ENCODE measurements around the gene CST9. TPM values are rescaled to one million over a fixed set of nuclear protein-coding genes. Genes with fewer than 3 reads are reported as not detected.
"Not testable (repeated sequence)": the region's sequence is repeated elsewhere in the genome, so short reads cannot be mapped to it uniquely, and the experiment has no call there.

Gene CST9
- total RNA-seq, 2 donors from 2014 or later = not detected

- no peak for ATAC-seq (replicated peaks)
Measured at GRCh38 chr20:23641936-23642751, 36.4 kb upstream of the CST9 start.

GRCh38 chr20:23640671-23641667 is 35.3 kb upstream of the CST9 start:
- Mint-ChIP-seq H3K4me3 (no peak overlapping the region), H3K9me3 (peaks cover 4% of the 10 kb centered on the region), H3K27me3 (peaks cover 24% of the 10 kb centered on the region), H3K36me3 (ENCODE audit: low read depth) (no peaks in the 10 kb centered on the region), H3K4me1 (no peaks in the 10 kb centered on the region), H3K27ac (no peak overlapping the region)
- ATAC-seq (replicated peaks) = no peak

More at GRCh38 chr20:23641936-23642751, 36.4 kb upstream of the CST9 start:
- no peaks in the 10 kb centered on the region for H3K4me1 Mint-ChIP-seq
- H3K4me3 Mint-ChIP-seq = no peak overlapping the region
- peaks cover 4% of the 10 kb centered on the region for H3K9me3 Mint-ChIP-seq
- no peak overlapping the region for H3K27ac Mint-ChIP-seq
- H3K36me3 Mint-ChIP-seq (ENCODE audit: low read depth) = no peaks in the 10 kb centered on the region
- peaks cover 18% of the 10 kb centered on the region for H3K27me3 Mint-ChIP-seq

DNA sequence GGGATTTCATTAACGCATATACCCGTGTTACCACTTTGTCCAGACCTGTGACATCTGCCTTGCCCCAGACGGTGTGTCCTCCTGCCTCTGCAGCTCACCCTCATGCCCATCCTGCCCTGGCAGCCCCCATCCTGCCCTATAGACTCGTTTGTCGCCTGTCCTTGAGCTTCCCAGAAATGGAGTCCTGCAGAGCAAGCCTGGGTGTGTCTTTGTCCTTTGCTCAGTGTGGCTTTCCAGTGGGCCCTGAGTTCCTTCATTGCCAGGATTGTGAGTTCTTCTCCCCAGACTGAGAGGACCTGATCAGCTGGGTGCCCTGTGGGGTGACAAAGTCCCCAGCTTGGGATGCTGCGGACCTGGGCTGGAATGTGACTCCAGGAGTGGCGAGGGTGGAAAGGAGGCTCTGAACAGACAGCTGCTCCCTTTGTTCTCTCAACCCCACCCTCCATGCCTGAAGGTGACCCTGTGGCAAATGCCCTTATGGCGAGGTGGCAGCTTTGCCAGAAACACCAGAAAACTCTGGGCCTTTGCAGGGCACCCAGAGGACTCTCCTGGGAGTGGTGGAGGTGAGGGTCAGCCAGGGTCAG is 34.4 kb upstream of the CST9 start:
- Mint-ChIP-seq H3K4me3 (no peak overlapping the region), H3K27me3 (peaks cover 19% of the 10 kb centered on the region), H3K9me3 (no peaks in the 10 kb centered on the region), H3K36me3 (ENCODE audit: low read depth) (no peaks in the 10 kb centered on the region), H3K27ac (no peak overlapping the region), H3K4me1 (no peaks in the 10 kb centered on the region)
- no peak for ATAC-seq (replicated peaks)

- Mint-ChIP-seq H3K4me1 (no peaks in the 10 kb centered on the region), H3K27me3 (peaks cover 25% of the 10 kb centered on the region), H3K27ac (no peak overlapping the region), H3K36me3 (ENCODE audit: low read depth) (no peaks in the 10 kb centered on the region), H3K9me3 (no peaks in the 10 kb centered on the region), H3K4me3 (no peak overlapping the region)
- no peak for ATAC-seq (replicated peaks)
Measured at GRCh38 chr20:23639490-23639958, 33.8 kb upstream of the CST9 start.

DNA sequence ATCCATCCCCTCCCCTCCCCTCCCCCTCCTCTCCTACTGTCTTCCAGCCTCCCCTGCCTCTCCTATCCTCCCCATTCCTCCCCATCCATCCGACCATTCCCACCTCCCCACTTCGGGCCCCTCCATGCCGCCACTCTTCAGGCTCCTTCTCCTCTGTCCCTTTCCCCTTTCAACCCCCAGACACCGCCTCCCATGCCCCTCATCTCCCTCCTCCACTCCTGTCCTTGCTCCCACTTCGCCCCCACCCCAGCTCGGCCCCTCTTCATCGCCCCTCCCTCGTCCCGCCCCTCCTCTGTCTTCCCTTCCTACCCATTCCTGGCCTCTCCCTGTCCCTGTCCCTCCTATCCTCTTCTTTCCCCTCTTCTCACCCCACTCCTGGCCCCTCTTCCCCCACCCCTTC is 32.6 kb upstream of the CST9 start:
- Mint-ChIP-seq H3K27me3 (peaks cover 29% of the 10 kb centered on the region), H3K36me3 (ENCODE audit: low read depth) (no peaks in the 10 kb centered on the region), H3K4me1 (no peaks in the 10 kb centered on the region)

DNA sequence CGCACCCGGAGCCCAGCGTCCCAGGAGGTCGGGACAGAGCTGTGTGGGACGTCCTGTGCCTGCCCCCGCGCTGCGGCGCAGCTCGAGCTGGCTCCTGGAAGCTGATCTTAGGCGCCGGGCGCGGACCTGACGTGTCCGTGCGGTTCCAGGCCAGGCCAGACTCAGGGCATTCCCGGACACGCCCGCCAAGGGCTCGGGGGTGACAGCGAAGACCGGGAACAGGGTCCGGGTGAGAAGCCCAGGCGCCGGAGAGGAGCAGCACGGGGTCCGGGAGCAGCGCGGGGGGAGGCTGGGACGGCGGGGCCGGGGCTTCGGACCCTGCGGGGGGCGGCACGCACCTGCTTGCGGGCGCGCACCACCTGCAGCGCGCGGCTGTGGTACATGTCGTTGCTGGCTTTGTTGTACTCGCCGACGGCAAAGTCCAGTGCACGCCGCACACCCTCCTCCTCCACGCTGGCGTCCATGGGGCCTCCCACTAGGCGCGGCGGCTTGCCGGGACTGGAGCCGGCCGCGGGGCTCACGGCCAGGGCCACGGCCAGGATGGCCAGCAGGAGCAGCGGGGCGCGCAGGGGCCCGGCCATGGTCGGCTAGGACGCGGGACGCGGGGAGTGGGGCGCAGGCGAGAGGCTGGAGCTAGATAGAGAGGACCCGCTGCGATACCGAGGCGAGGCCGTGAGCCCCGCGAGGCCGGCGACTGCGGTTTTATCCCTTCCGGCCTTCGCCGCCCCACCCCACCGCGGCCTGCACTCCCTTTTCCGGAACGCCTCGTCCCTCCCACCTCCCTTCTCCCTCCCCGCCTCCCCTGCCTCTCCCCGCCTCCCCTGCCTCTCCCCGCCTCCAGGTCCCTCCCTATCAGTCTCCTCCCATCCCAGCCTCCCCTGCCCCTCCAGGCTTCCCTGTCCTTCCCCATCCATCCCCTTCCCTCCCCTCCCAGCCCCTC is 31.8 kb upstream of the CST9 start, which contains the start of gene CST3:
CST3 (minus strand) TSS at position 674 of the 940 bp plus-strand sequence; CDS start at position 581, 93 bp downstream.
- Mint-ChIP-seq H3K36me3 (ENCODE audit: low read depth) (no peaks in the 10 kb centered on the region), H3K4me1 (no peaks in the 10 kb centered on the region)
- ATAC-seq (replicated peaks) = no peak

More for the DNA sequence above, 32.6 kb upstream of the CST9 start:
- Mint-ChIP-seq H3K4me3 (no peak overlapping the region), H3K9me3 (no peaks in the 10 kb centered on the region), H3K27ac (no peak overlapping the region)
- no peak for ATAC-seq (replicated peaks)

DNA sequence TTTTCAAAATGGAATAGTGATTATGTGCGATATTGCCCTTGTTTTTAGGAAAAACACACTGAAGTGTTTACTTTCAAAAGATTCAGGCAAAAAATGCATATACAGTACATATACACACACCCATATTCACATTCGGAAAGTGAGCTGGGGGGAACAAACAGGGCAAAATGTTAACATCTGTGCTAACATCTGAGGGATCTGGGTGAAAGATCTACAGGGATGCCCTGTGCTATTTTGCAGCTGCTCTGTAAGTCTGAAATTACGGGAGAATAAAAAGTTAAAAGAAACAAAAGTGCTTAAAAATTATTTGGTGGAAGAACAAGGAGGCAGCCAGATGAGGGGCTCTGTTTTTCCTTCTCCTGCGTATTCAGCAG is 31.2 kb upstream of the CST9 start:
- Mint-ChIP-seq H3K4me3 (no peak overlapping the region), H3K27me3 (peaks cover 30% of the 10 kb centered on the region), H3K4me1 (no peaks in the 10 kb centered on the region), H3K36me3 (ENCODE audit: low read depth) (no peaks in the 10 kb centered on the region), H3K27ac (no peak overlapping the region), H3K9me3 (no peaks in the 10 kb centered on the region)
- ATAC-seq (replicated peaks) = no peak

More for the DNA sequence above, 31.8 kb upstream of the CST9 start, which contains the start of gene CST3:
- H3K27me3 Mint-ChIP-seq = peaks cover 30% of the 10 kb centered on the region
- no peaks in the 10 kb centered on the region for H3K9me3 Mint-ChIP-seq
- no peak within 1 kb of the TSS for H3K4me3 Mint-ChIP-seq
- H3K27ac Mint-ChIP-seq = no peak within 1 kb of the TSS

GRCh38 chr20:23636182-23636907 is 30.6 kb upstream of the CST9 start:
- H3K27ac Mint-ChIP-seq = no peak overlapping the region

GRCh38 chr20:23635768-23636090 is 30.0 kb upstream of the CST9 start:
- not testable (repeated sequence) for ATAC-seq (replicated peaks); H3K9me3 Mint-ChIP-seq; H3K36me3 Mint-ChIP-seq (ENCODE audit: low read depth); H3K27ac Mint-ChIP-seq; H3K4me3 Mint-ChIP-seq; H3K4me1 Mint-ChIP-seq
- H3K27me3 Mint-ChIP-seq = peaks cover 28% of the 10 kb centered on the region

More at GRCh38 chr20:23636182-23636907, 30.6 kb upstream of the CST9 start:
- Mint-ChIP-seq H3K4me1 (no peaks in the 10 kb centered on the region), H3K36me3 (ENCODE audit: low read depth) (no peaks in the 10 kb centered on the region), H3K4me3 (no peak overlapping the region), H3K27me3 (peaks cover 30% of the 10 kb centered on the region), H3K9me3 (no peaks in the 10 kb centered on the region)
- ATAC-seq (replicated peaks) = no peak

DNA sequence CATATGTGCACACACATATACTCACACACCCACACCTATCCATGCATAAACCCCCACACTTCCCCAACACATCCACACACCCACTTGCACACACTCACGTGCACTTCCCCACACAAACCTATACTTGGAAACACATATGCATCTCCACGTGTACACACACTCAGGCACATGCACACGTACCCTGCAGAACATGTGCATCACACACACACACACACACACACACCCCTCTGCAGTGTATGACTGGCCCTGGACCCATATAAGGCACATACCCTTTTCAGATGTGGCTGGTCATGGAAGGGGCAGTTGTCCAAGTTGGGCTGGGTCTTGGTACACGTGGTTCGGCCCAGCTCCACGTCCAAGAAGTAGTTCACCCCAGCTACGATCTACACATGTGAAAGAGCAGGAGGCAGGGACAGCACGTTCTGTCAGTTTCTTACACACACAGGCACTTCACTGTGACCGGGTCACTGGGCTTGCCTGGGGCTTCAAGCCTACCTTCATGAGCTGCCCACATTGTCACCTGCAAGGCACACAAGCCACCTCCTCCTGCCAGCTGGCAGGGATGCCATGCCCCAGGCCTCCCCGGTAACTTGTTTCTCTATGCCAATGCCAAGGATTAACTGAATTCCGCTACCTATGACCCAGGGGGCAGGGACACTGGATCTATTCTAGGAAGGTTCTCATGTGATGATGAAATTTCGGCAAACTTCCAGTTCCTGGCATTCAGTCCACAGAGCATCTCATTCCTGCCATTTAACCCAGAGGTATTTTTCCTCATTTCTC is 29.5 kb upstream of the CST9 start:
- no peak overlapping the region for H3K27ac Mint-ChIP-seq
- no peak for ATAC-seq (replicated peaks)
- no peaks in the 10 kb centered on the region for H3K36me3 Mint-ChIP-seq (ENCODE audit: low read depth)
- H3K9me3 Mint-ChIP-seq = no peaks in the 10 kb centered on the region
- no peak overlapping the region for H3K4me3 Mint-ChIP-seq
- peaks cover 25% of the 10 kb centered on the region for H3K27me3 Mint-ChIP-seq
- H3K4me1 Mint-ChIP-seq = no peaks in the 10 kb centered on the region

GRCh38 chr20:23634044-23634801 is 28.5 kb upstream of the CST9 start:
- no peak for ATAC-seq (replicated peaks)
- H3K4me1 Mint-ChIP-seq = no peaks in the 10 kb centered on the region
- no peak overlapping the region for H3K27ac Mint-ChIP-seq
- peaks cover 19% of the 10 kb centered on the region for H3K27me3 Mint-ChIP-seq
- no peaks in the 10 kb centered on the region for H3K9me3 Mint-ChIP-seq
- H3K4me3 Mint-ChIP-seq = no peak overlapping the region
- no peaks in the 10 kb centered on the region for H3K36me3 Mint-ChIP-seq (ENCODE audit: low read depth)

Measured in activated T-helper 17 cell treated with anti-CD3 and anti-CD28 coated beads, Interleukin-2, amount 50 U/mL, for 72 hours (primary cell).